HEK293 (cell line): ENCODE measurements around the gene EEF2.

Experiments used
- FEZF1 ChIP-seq: fragments of 450-650 bp; formaldehyde crosslinking; IDR thresholded peaks from 2 replicates; pipeline ENCODE4 v1.5.1; 2016; ENCODE audit warnings: missing biosample characterization, missing genetic modification characterization
- PATZ1 ChIP-seq: fragments of 450-650 bp; formaldehyde crosslinking; IDR thresholded peaks from 2 replicates; pipeline ENCODE4 v1.5.1; 2016; ENCODE audit warnings: missing biosample characterization, missing genetic modification characterization
- PRDM10 ChIP-seq: fragments of 450-650 bp; formaldehyde crosslinking; IDR thresholded peaks from 2 replicates; pipeline ENCODE4 v1.5.1; 2016; ENCODE audit warnings: missing biosample characterization, missing genetic modification characterization
- YY2 ChIP-seq: fragments of 450-650 bp; formaldehyde crosslinking; IDR thresholded peaks from 2 replicates; pipeline ENCODE4 v1.5.1; 2016; ENCODE audit warnings: missing biosample characterization, missing genetic modification characterization
- ZBTB1 ChIP-seq: fragments of 450-650 bp; formaldehyde crosslinking; IDR thresholded peaks from 2 replicates; pipeline ENCODE4 v1.5.1; 2016; ENCODE audit warnings: missing biosample characterization, missing genetic modification characterization
- ZNF112 ChIP-seq: fragments of 450-650 bp; formaldehyde crosslinking; IDR thresholded peaks from 2 replicates; pipeline ENCODE4 v1.5.0; 2017; ENCODE audit warnings: missing biosample characterization, missing genetic modification characterization
- ZNF23 ChIP-seq: fragments of 450-650 bp; formaldehyde crosslinking; IDR thresholded peaks from 2 replicates; pipeline ENCODE4 v1.5.1; 2016; ENCODE audit warnings: missing biosample characterization, missing genetic modification characterization, borderline replicate concordance
- ZNF416 ChIP-seq: fragments of 450-650 bp; formaldehyde crosslinking; IDR thresholded peaks from 2 replicates; pipeline ENCODE4 v1.5.1; 2016; ENCODE audit warnings: missing biosample characterization, missing genetic modification characterization
- ZNF558 ChIP-seq: fragments of 450-650 bp; formaldehyde crosslinking; IDR thresholded peaks from 2 replicates; pipeline ENCODE4 v1.5.1; 2016; ENCODE audit warnings: missing biosample characterization, missing genetic modification characterization
- ZNF639 ChIP-seq: fragments of 450-650 bp; formaldehyde crosslinking; IDR thresholded peaks from 2 replicates; pipeline ENCODE4 v1.5.1; 2016; ENCODE audit warnings: missing biosample characterization, missing genetic modification characterization
- ZNF76 ChIP-seq: fragments of 450-650 bp; formaldehyde crosslinking; IDR thresholded peaks from 2 replicates; pipeline ENCODE4; 2016; ENCODE audit warnings: low read depth, missing biosample characterization, missing genetic modification characterization, borderline replicate concordance
- ZSCAN30 ChIP-seq: fragments of 450-650 bp; IDR thresholded peaks from 2 replicates; pipeline ENCODE4 v1.5.1; 2018; ENCODE audit warnings: missing biosample characterization, mild to moderate bottlenecking, missing genetic modification characterization, moderate library complexity
- TF ChIP-seq, protein P1 (sequence below): fragments of 450-650 bp; formaldehyde crosslinking; IDR thresholded peaks from 2 replicates; pipeline ENCODE4 v1.5.1; 2016; ENCODE audit warnings: missing biosample characterization, missing genetic modification characterization
- TF ChIP-seq, protein P2 (sequence below): fragments of 450-650 bp; formaldehyde crosslinking; IDR thresholded peaks from 2 replicates; pipeline ENCODE4 v1.5.1; 2016; ENCODE audit warnings: missing biosample characterization, missing genetic modification characterization, low read depth

DNA sequence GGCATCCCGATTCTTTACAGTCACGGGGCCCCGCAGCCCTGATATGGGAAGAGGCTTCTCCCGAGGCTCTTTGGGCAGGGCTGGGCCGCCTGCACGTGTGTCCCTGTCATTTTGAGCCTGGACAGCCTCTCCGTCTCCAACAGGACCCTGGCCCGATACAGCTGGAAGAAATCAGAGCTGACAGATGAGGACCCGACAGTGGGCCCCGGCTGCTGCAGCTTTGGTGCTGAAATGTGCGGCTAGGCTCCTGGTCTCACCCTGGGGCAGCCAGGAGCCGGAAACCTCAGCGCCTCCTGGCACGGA lies 25.5 kb upstream of the EEF2 start:
- TF ChIP-seq ZSCAN30: no peak
- no peak for TF ChIP-seq ZNF23 (tag by site-specific recombination)
- TF ChIP-seq ZNF416: no peak
- no peak for TF ChIP-seq ZNF76 (tag by site-specific recombination)
- no peak for TF ChIP-seq FEZF1
- TF ChIP-seq, protein P1, sequence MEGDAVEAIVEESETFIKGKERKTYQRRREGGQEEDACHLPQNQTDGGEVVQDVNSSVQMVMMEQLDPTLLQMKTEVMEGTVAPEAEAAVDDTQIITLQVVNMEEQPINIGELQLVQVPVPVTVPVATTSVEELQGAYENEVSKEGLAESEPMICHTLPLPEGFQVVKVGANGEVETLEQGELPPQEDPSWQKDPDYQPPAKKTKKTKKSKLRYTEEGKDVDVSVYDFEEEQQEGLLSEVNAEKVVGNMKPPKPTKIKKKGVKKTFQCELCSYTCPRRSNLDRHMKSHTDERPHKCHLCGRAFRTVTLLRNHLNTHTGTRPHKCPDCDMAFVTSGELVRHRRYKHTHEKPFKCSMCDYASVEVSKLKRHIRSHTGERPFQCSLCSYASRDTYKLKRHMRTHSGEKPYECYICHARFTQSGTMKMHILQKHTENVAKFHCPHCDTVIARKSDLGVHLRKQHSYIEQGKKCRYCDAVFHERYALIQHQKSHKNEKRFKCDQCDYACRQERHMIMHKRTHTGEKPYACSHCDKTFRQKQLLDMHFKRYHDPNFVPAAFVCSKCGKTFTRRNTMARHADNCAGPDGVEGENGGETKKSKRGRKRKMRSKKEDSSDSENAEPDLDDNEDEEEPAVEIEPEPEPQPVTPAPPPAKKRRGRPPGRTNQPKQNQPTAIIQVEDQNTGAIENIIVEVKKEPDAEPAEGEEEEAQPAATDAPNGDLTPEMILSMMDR (tag by site-specific recombination): no peak
- no peak for TF ChIP-seq ZNF558 (tag by site-specific recombination)
- TF ChIP-seq YY2 (tag by site-specific recombination): no peak
- no peak for TF ChIP-seq PRDM10 (tag by site-specific recombination)
- TF ChIP-seq ZBTB1: no peak
- no peak for TF ChIP-seq ZNF112
- TF ChIP-seq, protein P2, sequence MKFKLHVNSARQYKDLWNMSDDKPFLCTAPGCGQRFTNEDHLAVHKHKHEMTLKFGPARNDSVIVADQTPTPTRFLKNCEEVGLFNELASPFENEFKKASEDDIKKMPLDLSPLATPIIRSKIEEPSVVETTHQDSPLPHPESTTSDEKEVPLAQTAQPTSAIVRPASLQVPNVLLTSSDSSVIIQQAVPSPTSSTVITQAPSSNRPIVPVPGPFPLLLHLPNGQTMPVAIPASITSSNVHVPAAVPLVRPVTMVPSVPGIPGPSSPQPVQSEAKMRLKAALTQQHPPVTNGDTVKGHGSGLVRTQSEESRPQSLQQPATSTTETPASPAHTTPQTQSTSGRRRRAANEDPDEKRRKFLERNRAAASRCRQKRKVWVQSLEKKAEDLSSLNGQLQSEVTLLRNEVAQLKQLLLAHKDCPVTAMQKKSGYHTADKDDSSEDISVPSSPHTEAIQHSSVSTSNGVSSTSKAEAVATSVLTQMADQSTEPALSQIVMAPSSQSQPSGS (tag by site-specific recombination): no peak
- no peak for TF ChIP-seq ZNF639
- no peak for TF ChIP-seq PATZ1 (tag by site-specific recombination)
